Thyroid gland (tissue), 4 donors: Measurements from ENCODE around the gene PKP4. TPM values are rescaled to one million over a fixed set of nuclear protein-coding genes. Genes with fewer than 3 reads are reported as not detected.

Experiments used
- DNase-seq, 2 donors: peaks; one replicate each; pipeline ENCODE4 v3.0.0-alpha.2; 2019
- H3K27ac ChIP-seq, 3 donors: fragments of 200-600 bp; sonication (generic); 1 replicate in 2 of 3; 2 replicates in 1 of 3; pipeline ENCODE4 v1.5.1; 2016 to 2019; ENCODE audit warnings: mild to moderate bottlenecking in 1 of 3, moderate library complexity in 1 of 3
- H3K27me3 ChIP-seq: fragments of 200-600 bp; sonication (generic); one replicate; pipeline ENCODE4 v1.5.1; 2019
- H3K36me3 ChIP-seq, 2 donors: fragments of 200-600 bp; sonication (generic); one replicate each; pipeline ENCODE4 v1.5.1; 2016 to 2019
- H3K4me1 ChIP-seq, 2 donors: fragments of 200-600 bp; sonication (generic); one replicate each; pipeline ENCODE4 v1.5.1; 2017 to 2019
- H3K4me3 ChIP-seq, 3 donors: fragments of 200-600 bp; sonication (generic); replicated peaks in 1 of 3; 1 replicate in 2 of 3; 2 replicates in 1 of 3; pipeline ENCODE4 v1.5.1; 2016; ENCODE audit warnings: mild to moderate bottlenecking in 1 of 3
- H3K9me3 ChIP-seq: fragments of 200-600 bp; sonication (generic); one replicate; pipeline ENCODE4 v1.5.1; 2017
- POLR2A ChIP-seq, 2 donors: fragments of 450-650 bp; IDR thresholded peaks; one replicate each; pipeline ENCODE4 v1.6.1; 2017; ENCODE audit warnings: antibody characterized with exemption in 2 of 2, mild to moderate bottlenecking in 2 of 2, moderate library complexity in 1 of 2
- WGBS, 2 donors: methylation state at CpG; one replicate each; pipeline ENCODE4 v1.1.5; 2017; 5-methylcytosine and 5-hydroxymethylcytosine counted together
- intact Hi-C: fragments of 100-400 bp; cut with DNase I; formaldehyde crosslinking; loops from one replicate; pipeline ENCODE4 v1.15.1; 2023
- total RNA-seq, 4 donors: library from RNA; depleted of rRNA; stranded (reverse); fragments of >200 nt; gene quantifications; one replicate each; pipeline ENCODE4 v1.2.3, GENCODE V29; 2016
- TF ChIP-seq, protein P1 (sequence below), 6 experiments: fragments of 200-600 bp in 3 of 6; fragments of 450-650 bp in 3 of 6; sonication (generic) in 3 of 6; IDR thresholded peaks; one replicate each; pipeline ENCODE4 v1.5.1; 2016 to 2019; ENCODE audit warnings: antibody characterized with exemption in 6 of 6, mild to moderate bottlenecking in 2 of 6, inconsistent platforms in 1 of 6, moderate library complexity in 1 of 6

Gene PKP4
- 100 to 1,000 TPM; 117 to 155 (median 136) TPM for total RNA-seq

- Histone ChIP-seq H3K4me1 (peaks cover 17 to 23% of the 10 kb centered on the region in 2 donors), H3K9me3 (no peaks in the 10 kb centered on the region), H3K27ac (peak within 1 kb of the TSS; percentile 90 to 100 (median 97)), H3K27me3 (no peaks in the 10 kb centered on the region), H3K36me3 (no peaks in the 10 kb centered on the region), H3K4me3 (peak within 1 kb of the TSS; percentile 89 to 93 (median 89))
- 0 to 1% methylated on average over 15 to 18 of the region's 48 CpGs for WGBS, 2 donors
- intact Hi-C loops, result loop anchor here (5.0 kb wide), 2 partner anchors 274 to 286 kb away; no protein-coding TSS in a partner anchor
- DNase-seq, result peak; percentile 93 to 94
- peak; percentile 77 to 91 for TF ChIP-seq POLR2A (IDR thresholded peaks at IDR 0.05)
- TF ChIP-seq, protein P1, sequence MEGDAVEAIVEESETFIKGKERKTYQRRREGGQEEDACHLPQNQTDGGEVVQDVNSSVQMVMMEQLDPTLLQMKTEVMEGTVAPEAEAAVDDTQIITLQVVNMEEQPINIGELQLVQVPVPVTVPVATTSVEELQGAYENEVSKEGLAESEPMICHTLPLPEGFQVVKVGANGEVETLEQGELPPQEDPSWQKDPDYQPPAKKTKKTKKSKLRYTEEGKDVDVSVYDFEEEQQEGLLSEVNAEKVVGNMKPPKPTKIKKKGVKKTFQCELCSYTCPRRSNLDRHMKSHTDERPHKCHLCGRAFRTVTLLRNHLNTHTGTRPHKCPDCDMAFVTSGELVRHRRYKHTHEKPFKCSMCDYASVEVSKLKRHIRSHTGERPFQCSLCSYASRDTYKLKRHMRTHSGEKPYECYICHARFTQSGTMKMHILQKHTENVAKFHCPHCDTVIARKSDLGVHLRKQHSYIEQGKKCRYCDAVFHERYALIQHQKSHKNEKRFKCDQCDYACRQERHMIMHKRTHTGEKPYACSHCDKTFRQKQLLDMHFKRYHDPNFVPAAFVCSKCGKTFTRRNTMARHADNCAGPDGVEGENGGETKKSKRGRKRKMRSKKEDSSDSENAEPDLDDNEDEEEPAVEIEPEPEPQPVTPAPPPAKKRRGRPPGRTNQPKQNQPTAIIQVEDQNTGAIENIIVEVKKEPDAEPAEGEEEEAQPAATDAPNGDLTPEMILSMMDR (IDR thresholded peaks at IDR 0.05), result peak in 4 of 6 experiments; percentile 5 to 55 (median 33)
These were observed at the start of gene PKP4, which contains the start of gene CCDC148 for GRCh38 chr2:158456309-158457066. PKP4 (plus strand) TSS chr2:158456952; CDS start chr2:158533185, 76,233 bp downstream. CCDC148 (minus strand) TSS chr2:158456753; CDS start chr2:158456439, 314 bp downstream.

GRCh38 chr2:158407031-158407430 is 49.7 kb upstream of the PKP4 start:
- Histone ChIP-seq H3K4me1 (no peaks in the 10 kb centered on the region), H3K9me3 (no peaks in the 10 kb centered on the region), H3K4me3 (no peak overlapping the region), H3K27ac (no peak overlapping the region), H3K27me3 (no peaks in the 10 kb centered on the region), H3K36me3 (no peaks in the 10 kb centered on the region)
- no peak for DNase-seq
- intact Hi-C loops, result no loop called here
- TF ChIP-seq, protein P1 (IDR thresholded peaks at IDR 0.05), result no peak
- no peak for TF ChIP-seq POLR2A (IDR thresholded peaks at IDR 0.05)
- WGBS, 2 donors, result 81% methylated on average over 3 of the region's 3 CpGs

DNA sequence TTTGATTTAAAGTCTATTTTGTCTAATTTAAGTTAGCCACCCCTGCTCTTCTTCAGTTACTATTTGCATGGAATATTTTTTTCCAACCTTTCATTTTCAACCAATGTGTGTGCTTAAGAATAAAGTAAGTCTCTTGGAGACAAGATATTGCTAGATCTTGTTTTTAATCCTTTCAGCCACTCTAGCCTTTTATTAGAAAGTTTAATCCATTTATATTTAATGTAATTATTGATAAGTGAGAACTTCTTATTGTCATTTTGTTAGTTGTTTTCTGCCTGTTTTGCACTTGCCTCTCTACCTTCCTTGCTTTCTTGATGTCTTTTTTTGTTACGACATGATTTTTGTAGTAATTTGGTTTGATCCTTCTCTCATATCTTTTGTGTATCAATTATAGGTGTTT is 46.6 kb upstream of the PKP4 start:
- Histone ChIP-seq H3K4me1 (no peaks in the 10 kb centered on the region), H3K27me3 (no peaks in the 10 kb centered on the region), H3K27ac (no peak overlapping the region), H3K4me3 (no peak overlapping the region), H3K36me3 (no peaks in the 10 kb centered on the region), H3K9me3 (no peaks in the 10 kb centered on the region)
- DNase-seq, result no peak
- intact Hi-C loops, result no loop called here
- WGBS, 2 donors, result 98% methylated on average over 1 of the region's 1 CpG
- no peak for TF ChIP-seq POLR2A (IDR thresholded peaks at IDR 0.05)
- TF ChIP-seq, protein P1 (IDR thresholded peaks at IDR 0.05), result no peak

- no peaks in the 10 kb centered on the region for H3K36me3 ChIP-seq
- no peak for DNase-seq
- H3K9me3 ChIP-seq, result no peaks in the 10 kb centered on the region
- intact Hi-C loops, result no loop called here
- no peaks in the 10 kb centered on the region for H3K4me1 ChIP-seq
- peak in 1 of 2 donors; percentile 5 for TF ChIP-seq POLR2A (IDR thresholded peaks at IDR 0.05)
- TF ChIP-seq, protein P1 (IDR thresholded peaks at IDR 0.05), result no peak
- H3K27ac ChIP-seq, result peak overlapping the region in 1 of 3 donors; percentile 20
- no peak overlapping the region for H3K4me3 ChIP-seq
- H3K27me3 ChIP-seq, result no peaks in the 10 kb centered on the region
These were observed 45.0 kb upstream of the PKP4 start for GRCh38 chr2:158411748-158412147.

GRCh38 chr2:158412206-158412605 is 44.5 kb upstream of the PKP4 start:
- Histone ChIP-seq H3K4me3 (no peak overlapping the region), H3K36me3 (no peaks in the 10 kb centered on the region), H3K27ac (peak overlapping the region in 1 of 3 donors; percentile 20), H3K9me3 (no peaks in the 10 kb centered on the region), H3K4me1 (no peaks in the 10 kb centered on the region), H3K27me3 (no peaks in the 10 kb centered on the region)
- no peak for DNase-seq
- 35 to 53% methylated on average over 3 of the region's 3 CpGs for WGBS, 2 donors
- intact Hi-C loops, result no loop called here
- no peak for TF ChIP-seq POLR2A (IDR thresholded peaks at IDR 0.05)
- TF ChIP-seq, protein P1 (IDR thresholded peaks at IDR 0.05), result no peak
